ENCODE data around the gene ZG16B. TPM values are rescaled to one million over a fixed set of nuclear protein-coding genes. Genes with fewer than 3 reads are reported as not detected.

ZG16B gene
- total RNA-seq, 1 experiment from 2014 or later: 2.3 TPM

DNA sequence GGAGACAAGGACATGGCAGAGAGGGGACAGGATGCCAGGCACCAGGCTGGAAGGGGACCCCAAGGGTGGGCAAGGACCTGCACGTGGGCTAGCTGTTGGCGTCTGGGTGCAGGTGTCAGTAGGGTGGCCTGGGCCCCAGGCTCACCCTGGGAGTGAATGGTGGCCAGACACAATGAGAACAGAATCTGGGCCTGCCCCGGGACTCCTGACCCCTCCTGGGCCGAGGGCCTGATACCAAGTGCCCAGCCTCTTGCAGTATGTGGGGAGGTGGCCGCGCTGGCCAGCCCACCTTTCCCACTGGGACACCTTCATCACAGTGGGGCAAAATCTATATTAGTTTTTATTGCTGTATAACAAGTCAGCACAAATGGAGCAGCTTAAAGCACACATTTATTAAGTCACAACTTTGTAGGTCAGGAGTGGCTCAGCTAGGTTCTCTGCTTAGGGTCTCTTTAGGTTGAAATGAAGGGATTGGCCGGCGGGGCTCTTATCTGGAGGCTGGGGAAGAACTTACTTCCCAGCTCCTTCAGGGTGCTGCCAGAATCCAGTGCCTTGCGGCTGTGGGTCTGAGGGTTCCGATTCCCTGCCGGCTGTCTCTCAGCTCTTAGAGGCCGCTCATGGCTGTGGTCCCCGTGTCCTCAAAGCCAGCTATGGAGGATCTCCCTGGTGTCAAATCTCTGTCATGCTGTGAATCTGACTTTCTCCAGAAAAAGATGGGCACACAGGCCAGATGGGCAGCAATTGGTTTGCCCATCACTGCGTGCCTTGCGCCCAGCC lies 46.3 kb upstream of the ZG16B start:
- Histone ChIP-seq H3K79me2 (ENCODE audit: insufficient read depth, low read length) (no peaks in the 10 kb centered on the region; the same call in 1 of the 2 replicates), H3K9me3 (ENCODE audit: control insufficient read depth in 1 of 2, insufficient read depth in 1 of 2, low read depth in 1 of 2, low read length in 2 of 2) (no peaks in the 10 kb centered on the region), H3K4me2 (ENCODE audit: low read length) (no peak overlapping the region), H3K27me3 (ENCODE audit: insufficient read depth, low read length) (no peaks in the 10 kb centered on the region), H4K20me1 (ENCODE audit: insufficient read depth) (no peaks in the 10 kb centered on the region), H2AFZ (ENCODE audit: low read depth, low read length, poor library complexity, severe bottlenecking) (no peak overlapping the region), H3K4me1 (ENCODE audit: control insufficient read depth in 1 of 2, insufficient read depth in 2 of 2, low read length in 2 of 2) (peaks cover 6 to 11% of the 10 kb centered on the region in 2 experiments), H3K36me3 (ENCODE audit: control insufficient read depth in 1 of 2, insufficient read depth in 2 of 2, low read length in 2 of 2) (no peaks in the 10 kb centered on the region), H3K9ac (ENCODE audit: low read length) (no peak overlapping the region), H3K9me2 (ENCODE audit: insufficient read depth) (no peaks in the 10 kb centered on the region), H3K27ac (ENCODE audit: low read depth, low read length) (no peak overlapping the region), H3K4me3 (replicated peaks in 1 of 2; ENCODE audit: low read depth in 1 of 2, low read length in 2 of 2) (no peak overlapping the region)
- ATAC-seq (no peak), DNase-seq (ENCODE audit: low read depth, low spot score) (no peak)
- ChIA-PET RAD21 (ENCODE audit: low non-redundant PET in 1 of 2, low total read pairs in 2 of 2, uncharacterized antibody in 2 of 2, unreplicated experiment in 2 of 2) (interaction anchor here in 1 of 2 experiments (1.1 kb wide), 1 partner anchor 91 kb away, joined by 10 read pairs; no protein-coding TSS in a partner anchor), POLR2A (no interaction called here), CTCF (no interaction called here)
- intact Hi-C loops (cut with micrococcal nuclease): no loop called here
- BruUV-seq (replicated peaks): no TSS peak
- TF ChIP-seq SRF (IDR thresholded peaks at IDR 0.05; ENCODE audit: low read depth) (no peak), RAD21 (IDR thresholded peaks at IDR 0.05; ENCODE audit: low read depth) (no peak), POLR2A (IDR thresholded peaks at IDR 0.05; ENCODE audit: borderline replicate concordance, extremely low read depth, insufficient read depth, insufficient read length) (no peak), FOSL1 (IDR thresholded peaks at IDR 0.05; ENCODE audit: low read depth) (no peak), SP1 (IDR thresholded peaks at IDR 0.05; ENCODE audit: low read depth) (no peak), ELF1 (IDR thresholded peaks at IDR 0.05; ENCODE audit: borderline replicate concordance, low read depth) (no peak), EZH2phosphoT487 (IDR thresholded peaks at IDR 0.05; ENCODE audit: borderline replicate concordance) (no peak), YY1 (IDR thresholded peaks at IDR 0.05; ENCODE audit: extremely low read depth, insufficient replicate concordance, low read depth, low read length) (no peak)
- TF ChIP-seq, protein P1, sequence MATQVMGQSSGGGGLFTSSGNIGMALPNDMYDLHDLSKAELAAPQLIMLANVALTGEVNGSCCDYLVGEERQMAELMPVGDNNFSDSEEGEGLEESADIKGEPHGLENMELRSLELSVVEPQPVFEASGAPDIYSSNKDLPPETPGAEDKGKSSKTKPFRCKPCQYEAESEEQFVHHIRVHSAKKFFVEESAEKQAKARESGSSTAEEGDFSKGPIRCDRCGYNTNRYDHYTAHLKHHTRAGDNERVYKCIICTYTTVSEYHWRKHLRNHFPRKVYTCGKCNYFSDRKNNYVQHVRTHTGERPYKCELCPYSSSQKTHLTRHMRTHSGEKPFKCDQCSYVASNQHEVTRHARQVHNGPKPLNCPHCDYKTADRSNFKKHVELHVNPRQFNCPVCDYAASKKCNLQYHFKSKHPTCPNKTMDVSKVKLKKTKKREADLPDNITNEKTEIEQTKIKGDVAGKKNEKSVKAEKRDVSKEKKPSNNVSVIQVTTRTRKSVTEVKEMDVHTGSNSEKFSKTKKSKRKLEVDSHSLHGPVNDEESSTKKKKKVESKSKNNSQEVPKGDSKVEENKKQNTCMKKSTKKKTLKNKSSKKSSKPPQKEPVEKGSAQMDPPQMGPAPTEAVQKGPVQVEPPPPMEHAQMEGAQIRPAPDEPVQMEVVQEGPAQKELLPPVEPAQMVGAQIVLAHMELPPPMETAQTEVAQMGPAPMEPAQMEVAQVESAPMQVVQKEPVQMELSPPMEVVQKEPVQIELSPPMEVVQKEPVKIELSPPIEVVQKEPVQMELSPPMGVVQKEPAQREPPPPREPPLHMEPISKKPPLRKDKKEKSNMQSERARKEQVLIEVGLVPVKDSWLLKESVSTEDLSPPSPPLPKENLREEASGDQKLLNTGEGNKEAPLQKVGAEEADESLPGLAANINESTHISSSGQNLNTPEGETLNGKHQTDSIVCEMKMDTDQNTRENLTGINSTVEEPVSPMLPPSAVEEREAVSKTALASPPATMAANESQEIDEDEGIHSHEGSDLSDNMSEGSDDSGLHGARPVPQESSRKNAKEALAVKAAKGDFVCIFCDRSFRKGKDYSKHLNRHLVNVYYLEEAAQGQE (IDR thresholded peaks at IDR 0.05; ENCODE audit: low read depth): no peak
- TF ChIP-seq, protein P2, sequence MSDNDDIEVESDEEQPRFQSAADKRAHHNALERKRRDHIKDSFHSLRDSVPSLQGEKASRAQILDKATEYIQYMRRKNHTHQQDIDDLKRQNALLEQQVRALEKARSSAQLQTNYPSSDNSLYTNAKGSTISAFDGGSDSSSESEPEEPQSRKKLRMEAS (IDR thresholded peaks at IDR 0.05): no peak
